Subcutaneous adipose tissue (tissue), 4 donors: ENCODE results near the gene AGAP1. TPM values are rescaled to one million over a fixed set of nuclear protein-coding genes. Genes with fewer than 3 reads are reported as not detected.

Experiments used
- CTCF ChIP-seq: fragments of 450-650 bp; IDR thresholded peaks from one replicate; pipeline ENCODE4 v1.5.1; 2016; ENCODE audit warnings: low read depth, mild to moderate bottlenecking, control low read depth, antibody characterized with exemption, moderate library complexity
- total RNA-seq, 4 donors: library from RNA; depleted of rRNA; stranded (reverse); fragments of >200 nt; gene quantifications; one replicate each; pipeline ENCODE4 v1.1.0, GENCODE V29; 2016

The AGAP1 gene
- total RNA-seq, 4 donors from 2014 or later, result 13.6 to 26.3 (median 23.6) TPM

- no peak for TF ChIP-seq CTCF
Observed at GRCh38 chr2:235690809-235691450, 197.1 kb downstream of the AGAP1 start.

DNA sequence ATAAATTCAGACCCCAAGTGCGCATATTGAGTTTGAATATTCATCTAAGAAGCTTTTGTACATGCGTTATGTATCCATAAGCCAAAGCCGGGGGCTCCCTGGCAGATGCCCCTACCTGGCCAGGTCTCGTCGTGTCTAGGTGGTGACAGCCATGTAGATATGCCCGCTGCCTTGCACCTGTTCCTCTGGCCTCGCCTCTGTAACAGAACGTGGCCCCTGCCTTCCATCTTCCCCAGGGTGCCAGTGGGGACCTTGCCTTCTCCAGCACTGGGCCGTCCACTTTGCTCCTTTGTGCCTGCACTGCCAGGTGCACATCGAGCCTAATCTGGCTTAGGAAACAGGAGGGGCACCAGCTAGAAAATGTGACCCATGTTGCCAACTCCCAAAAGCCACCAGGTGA lies 198.2 kb downstream of the AGAP1 start:
- no peak for TF ChIP-seq CTCF

DNA sequence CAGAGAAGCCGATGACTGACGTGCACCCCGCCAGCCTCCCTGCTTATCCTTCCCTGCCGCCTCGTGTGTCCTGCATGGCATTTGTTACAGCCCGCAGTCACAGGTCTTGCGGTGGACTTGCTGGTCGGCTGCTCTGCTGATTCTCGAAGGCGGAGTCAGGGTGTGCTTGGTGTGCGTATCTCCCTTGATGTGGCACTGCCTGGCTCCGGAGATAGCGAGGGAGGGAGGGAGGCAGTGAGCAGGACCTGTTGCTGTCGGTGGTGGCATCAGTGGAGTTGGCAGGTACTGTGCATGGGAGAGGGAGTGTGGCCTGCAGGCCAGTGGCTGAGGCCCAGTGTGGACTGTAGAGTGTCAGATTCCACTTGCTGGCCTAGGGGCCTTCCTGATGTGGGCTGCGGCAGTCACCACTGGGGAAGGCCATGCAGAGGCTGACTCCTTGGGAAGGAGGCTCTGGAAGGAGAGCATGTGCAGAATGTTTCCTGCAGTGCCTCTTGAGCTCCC lies 198.9 kb downstream of the AGAP1 start:
- no peak for TF ChIP-seq CTCF

DNA sequence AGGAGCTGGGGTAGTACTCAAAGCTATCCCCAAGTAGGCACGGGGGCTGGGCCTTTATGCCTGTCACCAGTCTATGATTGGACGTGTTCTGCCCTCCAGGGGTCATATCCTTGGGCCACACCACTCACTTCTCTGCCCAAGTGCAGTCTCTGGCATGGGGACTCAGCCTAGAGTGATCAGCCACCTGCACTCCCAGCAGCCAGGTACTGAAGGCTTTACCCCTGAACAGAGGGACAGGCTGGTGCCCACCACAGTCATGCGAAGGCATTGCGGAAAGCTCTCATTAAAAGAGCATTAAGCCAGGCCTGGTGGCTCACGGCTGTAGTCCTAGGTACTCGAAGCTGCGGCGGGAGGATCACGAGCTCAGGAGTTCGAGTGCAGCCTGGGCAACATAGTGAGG lies 199.4 kb downstream of the AGAP1 start:
- TF ChIP-seq CTCF, result no peak

GRCh38 chr2:235694721-235695601 lies 201.1 kb downstream of the AGAP1 start:
- TF ChIP-seq CTCF, result no peak

GRCh38 chr2:235695602-235695895 lies 201.7 kb downstream of the AGAP1 start:
- no peak for TF ChIP-seq CTCF

- no peak for TF ChIP-seq CTCF
Observed at GRCh38 chr2:235697041-235697440, 203.2 kb downstream of the AGAP1 start.
